ENCODE measurements around the gene GPR65.

DNA sequence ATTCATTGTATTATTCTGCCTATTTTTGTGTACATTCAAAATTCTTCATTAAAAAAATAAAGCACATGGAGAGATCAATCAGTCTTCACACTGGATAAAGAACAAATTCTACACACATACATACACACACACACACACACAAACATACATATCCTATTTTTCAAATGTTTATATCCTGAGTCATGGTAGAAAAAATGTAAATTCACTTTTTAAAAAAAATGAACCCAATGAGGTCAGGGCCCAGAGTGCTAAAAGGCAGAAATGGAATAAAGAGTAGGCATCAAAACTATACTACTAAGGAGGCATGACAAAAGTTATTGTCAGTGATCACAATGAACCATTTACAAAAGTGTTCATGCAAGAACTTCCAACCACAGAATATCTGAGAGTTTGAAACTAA lies 29.3 kb upstream of the GPR65 start:
- TF ChIP-seq, protein P1, sequence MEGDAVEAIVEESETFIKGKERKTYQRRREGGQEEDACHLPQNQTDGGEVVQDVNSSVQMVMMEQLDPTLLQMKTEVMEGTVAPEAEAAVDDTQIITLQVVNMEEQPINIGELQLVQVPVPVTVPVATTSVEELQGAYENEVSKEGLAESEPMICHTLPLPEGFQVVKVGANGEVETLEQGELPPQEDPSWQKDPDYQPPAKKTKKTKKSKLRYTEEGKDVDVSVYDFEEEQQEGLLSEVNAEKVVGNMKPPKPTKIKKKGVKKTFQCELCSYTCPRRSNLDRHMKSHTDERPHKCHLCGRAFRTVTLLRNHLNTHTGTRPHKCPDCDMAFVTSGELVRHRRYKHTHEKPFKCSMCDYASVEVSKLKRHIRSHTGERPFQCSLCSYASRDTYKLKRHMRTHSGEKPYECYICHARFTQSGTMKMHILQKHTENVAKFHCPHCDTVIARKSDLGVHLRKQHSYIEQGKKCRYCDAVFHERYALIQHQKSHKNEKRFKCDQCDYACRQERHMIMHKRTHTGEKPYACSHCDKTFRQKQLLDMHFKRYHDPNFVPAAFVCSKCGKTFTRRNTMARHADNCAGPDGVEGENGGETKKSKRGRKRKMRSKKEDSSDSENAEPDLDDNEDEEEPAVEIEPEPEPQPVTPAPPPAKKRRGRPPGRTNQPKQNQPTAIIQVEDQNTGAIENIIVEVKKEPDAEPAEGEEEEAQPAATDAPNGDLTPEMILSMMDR (conservative IDR thresholded peaks at IDR 0.05; ENCODE audit: low read depth, low read length): no peak
- no peak for TF ChIP-seq EZH2 (IDR thresholded peaks at IDR 0.05; ENCODE audit: borderline replicate concordance, low read depth, low read length, poor library complexity, severe bottlenecking)

All from A673 (cell line).